SK-N-DZ (cell line): ENCODE results near the gene RAB28.

ENCODE experiments used
- DNase-seq: peaks from one replicate; pipeline ENCODE4 v3.0.0-alpha.2; 2015; ENCODE audit warnings: low spot score

Gene RAB28

GRCh38 chr4:13378973-13379759 lies 105.0 kb downstream of the RAB28 start:
- no peak for DNase-seq

GRCh38 chr4:13371048-13371447 lies 113.1 kb downstream of the RAB28 start:
- no peak for DNase-seq

DNA sequence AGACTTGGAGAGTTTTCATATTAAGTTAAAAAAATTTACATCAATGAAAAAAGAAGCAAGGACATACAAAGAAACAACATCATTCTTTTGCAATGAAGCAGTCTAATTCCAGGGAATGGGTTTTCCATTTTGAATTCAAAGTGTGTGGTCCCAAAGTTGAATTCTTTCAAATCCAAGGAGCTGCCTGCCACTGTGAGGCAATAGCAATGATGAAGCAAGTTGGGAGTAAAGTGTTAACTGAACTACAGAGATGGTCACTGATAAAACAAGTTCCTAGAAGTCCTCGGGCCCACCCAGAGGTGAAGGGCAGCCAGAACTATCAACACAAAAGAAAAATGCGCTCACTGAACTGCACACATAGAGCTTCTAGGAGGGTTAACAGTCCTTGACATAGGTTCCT lies 115.9 kb downstream of the RAB28 start:
- no peak for DNase-seq

DNA sequence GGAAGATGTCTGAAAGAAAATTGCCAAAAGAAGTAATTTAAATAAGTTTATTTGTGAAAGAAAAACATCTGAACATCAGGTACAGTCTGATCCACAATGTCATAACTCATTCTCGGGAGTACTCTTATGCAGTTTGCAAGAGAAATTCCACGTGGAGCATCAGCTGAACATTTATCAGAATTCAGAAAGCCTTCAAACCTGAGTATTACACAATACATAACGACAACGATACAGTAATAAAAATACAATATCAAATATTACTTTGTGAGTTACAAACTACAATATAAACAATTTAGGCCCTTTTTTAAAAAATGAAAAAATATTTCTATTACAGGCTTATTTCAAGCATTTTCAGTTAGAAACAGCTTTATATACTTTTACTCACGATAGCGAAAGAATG lies 116.4 kb downstream of the RAB28 start:
- no peak for DNase-seq

DNA sequence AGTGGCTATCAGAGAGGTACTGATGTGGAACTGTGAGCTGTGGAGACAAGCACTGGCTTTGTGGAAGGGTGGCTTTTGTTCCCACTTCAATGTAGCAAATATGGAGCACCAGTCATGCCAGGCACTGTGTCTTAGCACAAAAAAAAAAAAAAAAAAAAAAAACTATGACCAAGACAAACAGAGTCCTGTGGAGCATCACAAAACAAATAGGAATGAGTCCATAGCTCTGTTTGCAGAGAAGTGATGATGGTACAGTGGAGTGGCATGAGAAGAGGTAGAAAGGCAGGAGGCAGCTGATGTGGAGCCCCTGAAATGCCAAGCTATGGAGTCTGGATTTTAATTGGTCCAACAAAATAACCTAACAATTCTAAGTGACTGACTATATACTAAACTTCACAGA lies 116.9 kb downstream of the RAB28 start:
- DNase-seq, result no peak

DNA sequence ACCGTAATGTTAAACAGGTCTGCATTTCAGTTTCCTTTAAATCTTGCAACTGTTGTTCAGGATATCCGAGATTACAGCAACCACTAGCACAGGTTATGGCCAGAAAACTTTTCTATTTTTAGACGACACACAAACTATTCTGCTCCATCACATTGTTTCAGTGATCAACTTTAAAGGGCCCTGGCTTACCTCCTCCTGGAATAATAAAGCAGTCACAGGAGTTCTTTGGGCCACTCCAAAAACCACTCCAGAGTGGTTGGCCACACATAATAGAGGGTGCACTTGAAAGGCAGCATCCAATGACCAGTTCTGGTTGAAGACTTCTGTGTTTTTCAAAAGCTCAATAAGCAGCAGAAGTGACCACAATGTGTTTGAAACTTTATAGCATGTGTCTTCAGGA lies 118.9 kb downstream of the RAB28 start:
- no peak for DNase-seq

DNA sequence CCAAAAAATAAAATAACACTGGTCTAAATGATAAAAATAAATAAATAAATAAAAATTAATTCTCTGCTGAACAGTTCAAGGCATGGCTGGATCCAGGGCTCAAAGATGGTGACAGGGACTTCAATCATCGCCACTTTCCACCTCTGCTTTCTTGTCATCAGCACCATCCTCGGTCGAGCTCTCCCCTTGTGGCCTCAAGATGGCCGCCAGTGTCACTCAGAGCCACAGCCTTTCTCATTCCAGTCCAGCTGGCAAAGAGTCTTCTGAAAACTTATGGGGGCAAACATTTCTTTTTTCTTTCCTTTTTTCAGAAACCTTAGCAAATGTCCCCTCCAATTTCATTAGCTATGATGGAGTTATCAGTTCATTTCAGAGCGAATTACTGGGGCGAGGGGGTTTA lies 119.5 kb downstream of the RAB28 start:
- no peak for DNase-seq

- DNase-seq, result no peak
Observed at GRCh38 chr4:13364172-13364571, 120.0 kb downstream of the RAB28 start.

- DNase-seq, result no peak
Observed at GRCh38 chr4:13359809-13360208, 124.3 kb downstream of the RAB28 start.

DNA sequence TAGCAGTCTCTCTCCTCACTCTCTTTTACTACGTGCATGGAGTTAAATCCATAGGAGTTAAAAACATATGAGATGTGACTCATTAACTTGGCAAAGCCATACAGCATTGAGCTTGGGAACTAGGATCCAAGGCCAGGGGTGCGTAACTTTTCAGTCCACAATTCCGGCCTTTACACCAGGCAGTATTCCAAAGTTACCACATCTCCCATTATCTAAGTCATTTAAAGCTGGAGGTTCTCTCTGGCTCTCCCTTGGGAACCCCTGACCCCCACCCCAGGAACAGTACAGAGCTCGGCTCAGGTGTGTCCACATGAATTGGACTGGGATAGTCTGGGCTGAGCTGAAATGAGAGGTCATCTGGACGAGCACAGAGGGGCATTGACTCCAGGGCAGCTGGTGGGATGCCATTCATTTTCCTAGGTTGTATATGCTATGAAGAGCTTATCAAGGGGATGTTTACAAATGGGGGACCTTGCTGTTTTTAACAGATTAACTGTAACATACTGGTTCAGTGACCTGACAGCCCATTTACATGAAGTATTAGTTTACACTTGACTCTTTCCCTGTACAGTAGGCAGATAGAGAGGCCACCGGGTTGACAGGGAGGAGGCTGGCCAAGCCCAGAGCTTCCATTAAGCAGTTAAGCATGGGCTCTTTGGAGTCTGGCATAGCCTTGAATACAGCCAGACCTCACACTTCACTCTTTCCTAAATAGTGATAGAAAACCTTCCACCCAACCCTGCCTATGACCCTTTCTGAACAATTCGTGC lies 128.8 kb downstream of the RAB28 start:
- no peak for DNase-seq

- no peak for DNase-seq
Observed at GRCh38 chr4:13349096-13349495, 135.0 kb downstream of the RAB28 start.

DNA sequence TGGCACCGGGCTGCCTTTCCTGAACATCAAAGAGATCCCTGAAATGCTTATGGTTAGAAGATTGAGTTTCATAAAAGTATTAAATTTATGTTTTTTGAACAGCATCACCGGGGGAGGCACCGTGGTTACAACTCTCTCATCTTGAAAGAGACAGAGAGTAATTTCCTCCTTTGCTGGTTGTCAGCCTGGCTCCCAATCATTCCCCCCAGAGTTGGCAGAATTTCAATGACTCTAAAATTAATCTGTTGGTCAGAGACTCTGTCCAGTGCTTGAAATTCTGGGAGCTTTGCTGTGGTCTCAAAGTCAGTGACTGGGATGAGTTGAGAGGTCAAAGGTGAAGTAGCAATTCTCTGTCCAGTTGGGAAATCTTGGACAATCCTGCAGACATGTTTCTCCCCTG lies 135.9 kb downstream of the RAB28 start:
- DNase-seq, result no peak

- DNase-seq, result no peak
Observed at GRCh38 chr4:13347517-13348125, 136.5 kb downstream of the RAB28 start.

DNA sequence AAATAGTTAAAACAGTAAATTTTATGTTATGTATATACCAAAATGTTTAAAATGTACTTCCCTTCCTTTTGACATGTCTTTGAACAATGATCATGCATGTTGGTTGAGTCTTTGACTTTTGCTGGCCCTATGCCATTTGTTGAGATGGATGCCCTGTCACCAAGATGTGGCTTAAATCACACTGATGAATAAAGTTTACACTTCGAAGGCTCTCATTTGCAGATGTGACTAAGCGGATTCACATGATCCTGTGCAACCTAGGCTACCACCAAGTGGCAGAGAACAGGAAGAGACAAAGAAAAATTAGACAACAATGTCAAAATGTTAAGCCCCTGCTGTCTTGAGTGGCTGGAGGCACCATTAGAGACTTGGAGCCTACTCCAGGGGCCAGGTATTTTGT lies 139.9 kb downstream of the RAB28 start:
- no peak for DNase-seq

GRCh38 chr4:13340672-13341071 lies 143.5 kb downstream of the RAB28 start:
- DNase-seq, result no peak

GRCh38 chr4:13331827-13332226 lies 152.3 kb downstream of the RAB28 start:
- DNase-seq, result no peak

DNA sequence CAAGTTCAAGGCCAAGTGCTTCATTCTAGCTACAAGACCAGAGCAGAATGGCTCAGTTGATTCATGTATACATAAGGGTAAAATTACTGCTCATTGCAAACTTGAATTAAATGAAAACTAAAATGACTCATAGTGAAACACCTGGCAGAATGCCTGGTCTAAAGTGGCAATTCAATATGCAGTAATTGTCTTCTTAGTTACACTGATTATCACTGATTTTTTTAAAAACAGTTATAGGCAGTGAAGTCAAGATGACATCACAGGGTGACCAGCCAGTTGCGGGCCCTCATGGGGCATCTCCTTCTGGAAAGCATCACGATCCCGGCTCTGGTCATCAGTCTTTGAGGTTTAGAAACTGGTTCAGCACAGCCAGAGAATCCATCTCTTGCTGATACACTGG lies 154.2 kb downstream of the RAB28 start:
- DNase-seq, result no peak

- DNase-seq, result no peak
Observed at GRCh38 chr4:13329340-13329850, 154.7 kb downstream of the RAB28 start.

DNA sequence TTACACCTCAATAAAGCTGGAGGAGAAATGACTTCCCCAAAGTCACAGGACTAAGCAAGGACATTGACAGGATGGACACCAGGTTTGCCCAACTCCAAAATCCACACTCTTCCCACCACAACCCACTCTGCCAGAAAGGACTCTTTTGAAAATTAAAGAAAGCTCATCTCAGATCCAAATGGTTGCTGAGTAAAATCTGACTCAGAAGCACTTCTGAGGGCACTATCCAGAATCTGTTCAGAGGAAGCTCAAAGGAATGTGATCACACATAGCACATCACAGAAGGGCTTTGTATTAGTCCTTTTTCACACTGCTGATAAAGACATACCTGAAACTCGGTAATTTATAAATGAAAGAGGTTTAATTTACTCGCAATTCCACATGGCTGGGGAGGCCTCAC lies 155.5 kb downstream of the RAB28 start:
- no peak for DNase-seq

- no peak for DNase-seq
Observed at GRCh38 chr4:13327991-13328390, 156.1 kb downstream of the RAB28 start.

DNA sequence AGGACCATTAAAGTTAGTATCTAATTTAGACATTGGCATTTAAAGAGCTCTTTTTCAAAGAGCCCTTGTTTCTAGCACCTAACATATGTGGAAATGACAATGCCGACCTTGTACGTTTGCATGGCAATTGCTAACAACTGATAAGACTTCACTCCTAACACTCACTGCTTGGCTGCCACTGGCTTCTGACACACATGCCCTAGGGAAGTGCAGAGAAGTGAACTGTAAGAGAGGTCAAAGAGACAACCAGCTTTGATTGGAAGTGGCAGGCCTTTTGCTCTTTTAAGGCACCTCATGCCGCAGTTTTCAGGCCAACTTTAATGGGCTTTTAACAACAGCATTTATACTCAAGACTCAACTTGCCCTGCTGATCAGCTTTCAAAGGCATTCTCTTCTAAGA lies 158.4 kb downstream of the RAB28 start:
- DNase-seq, result no peak

GRCh38 chr4:13323921-13324320 lies 160.2 kb downstream of the RAB28 start:
- no peak for DNase-seq

- DNase-seq, result no peak
Observed at GRCh38 chr4:13322681-13323101, 161.4 kb downstream of the RAB28 start.
